Measurements from ENCODE around the gene UVRAG.
"Not testable (repeated sequence)": the region's sequence is repeated elsewhere in the genome, so short reads cannot be mapped to it uniquely, and the experiment has no call there.

The UVRAG gene

GRCh38 chr11:75944515-75944914 lies 129.5 kb downstream of the UVRAG start:
- no peaks in the 10 kb centered on the region for H3K27me3 Mint-ChIP-seq
- H3K9me3 Mint-ChIP-seq, result no peaks in the 10 kb centered on the region
- no peak overlapping the region for H3K4me3 Mint-ChIP-seq
- H3K4me1 Mint-ChIP-seq (ENCODE audit: low read depth), result peaks cover 24% of the 10 kb centered on the region
- H3K36me3 Mint-ChIP-seq (ENCODE audit: low read depth), result no peaks in the 10 kb centered on the region
- H3K27ac Mint-ChIP-seq, result no peak overlapping the region

GRCh38 chr11:75945446-75945845 lies 130.4 kb downstream of the UVRAG start:
- peaks cover 24% of the 10 kb centered on the region for H3K4me1 Mint-ChIP-seq (ENCODE audit: low read depth)
- no peaks in the 10 kb centered on the region for H3K36me3 Mint-ChIP-seq (ENCODE audit: low read depth)
- no peaks in the 10 kb centered on the region for H3K9me3 Mint-ChIP-seq
- H3K27me3 Mint-ChIP-seq, result no peaks in the 10 kb centered on the region
- no peak overlapping the region for H3K4me3 Mint-ChIP-seq
- H3K27ac Mint-ChIP-seq, result no peak overlapping the region

GRCh38 chr11:75945947-75946346 lies 130.9 kb downstream of the UVRAG start:
- Mint-ChIP-seq H3K27me3 (no peaks in the 10 kb centered on the region), H3K27ac (no peak overlapping the region), H3K36me3 (ENCODE audit: low read depth) (no peaks in the 10 kb centered on the region), H3K4me1 (ENCODE audit: low read depth) (peaks cover 24% of the 10 kb centered on the region), H3K4me3 (no peak overlapping the region), H3K9me3 (no peaks in the 10 kb centered on the region)

GRCh38 chr11:75946531-75947530 lies 131.8 kb downstream of the UVRAG start:
- H3K4me3 Mint-ChIP-seq, result no peak overlapping the region
- H3K27me3 Mint-ChIP-seq, result no peaks in the 10 kb centered on the region
- H3K27ac Mint-ChIP-seq, result peak overlapping the region; percentile 5
- H3K9me3 Mint-ChIP-seq, result no peaks in the 10 kb centered on the region
- H3K4me1 Mint-ChIP-seq (ENCODE audit: low read depth), result peaks cover 24% of the 10 kb centered on the region
- no peaks in the 10 kb centered on the region for H3K36me3 Mint-ChIP-seq (ENCODE audit: low read depth)

GRCh38 chr11:75949023-75949672 lies 134.1 kb downstream of the UVRAG start:
- Mint-ChIP-seq H3K27ac (no peak overlapping the region), H3K4me1 (ENCODE audit: low read depth) (peaks cover 24% of the 10 kb centered on the region), H3K9me3 (no peaks in the 10 kb centered on the region), H3K27me3 (no peaks in the 10 kb centered on the region), H3K36me3 (ENCODE audit: low read depth) (no peaks in the 10 kb centered on the region), H3K4me3 (no peak overlapping the region)

GRCh38 chr11:75950141-75950540 lies 135.1 kb downstream of the UVRAG start:
- Mint-ChIP-seq H3K27me3 (no peaks in the 10 kb centered on the region), H3K9me3 (no peaks in the 10 kb centered on the region), H3K4me1 (ENCODE audit: low read depth) (peaks cover 19% of the 10 kb centered on the region), H3K36me3 (ENCODE audit: low read depth) (no peaks in the 10 kb centered on the region), H3K27ac (no peak overlapping the region), H3K4me3 (no peak overlapping the region)

GRCh38 chr11:75954039-75954438 lies 139.0 kb downstream of the UVRAG start:
- H3K4me1 Mint-ChIP-seq (ENCODE audit: low read depth), result peaks cover 3% of the 10 kb centered on the region
- no peaks in the 10 kb centered on the region for H3K9me3 Mint-ChIP-seq
- peaks cover 18% of the 10 kb centered on the region for H3K36me3 Mint-ChIP-seq (ENCODE audit: low read depth)
- H3K27ac Mint-ChIP-seq, result no peak overlapping the region
- no peak overlapping the region for H3K4me3 Mint-ChIP-seq
- H3K27me3 Mint-ChIP-seq, result no peaks in the 10 kb centered on the region

- Mint-ChIP-seq H3K27me3 (no peaks in the 10 kb centered on the region), H3K4me3 (no peak overlapping the region), H3K9me3 (no peaks in the 10 kb centered on the region), H3K4me1 (ENCODE audit: low read depth) (peaks cover 6% of the 10 kb centered on the region), H3K36me3 (ENCODE audit: low read depth) (peaks cover 18% of the 10 kb centered on the region), H3K27ac (no peak overlapping the region)
These were observed 140.4 kb downstream of the UVRAG start for GRCh38 chr11:75955443-75955842.

GRCh38 chr11:75959540-75959939 lies 144.5 kb downstream of the UVRAG start:
- no peaks in the 10 kb centered on the region for H3K27me3 Mint-ChIP-seq
- H3K27ac Mint-ChIP-seq, result no peak overlapping the region
- peaks cover 42% of the 10 kb centered on the region for H3K36me3 Mint-ChIP-seq (ENCODE audit: low read depth)
- peaks cover 6% of the 10 kb centered on the region for H3K4me1 Mint-ChIP-seq (ENCODE audit: low read depth)
- no peak overlapping the region for H3K4me3 Mint-ChIP-seq
- no peaks in the 10 kb centered on the region for H3K9me3 Mint-ChIP-seq

GRCh38 chr11:75964071-75964470 lies 149.1 kb downstream of the UVRAG start:
- Mint-ChIP-seq H3K27ac (no peak overlapping the region), H3K27me3 (no peaks in the 10 kb centered on the region), H3K36me3 (ENCODE audit: low read depth) (peaks cover 30% of the 10 kb centered on the region), H3K4me3 (no peak overlapping the region), H3K4me1 (ENCODE audit: low read depth) (peaks cover 11% of the 10 kb centered on the region), H3K9me3 (no peaks in the 10 kb centered on the region)

- peaks cover 8% of the 10 kb centered on the region for H3K4me1 Mint-ChIP-seq (ENCODE audit: low read depth)
- peaks cover 39% of the 10 kb centered on the region for H3K36me3 Mint-ChIP-seq (ENCODE audit: low read depth)
- no peaks in the 10 kb centered on the region for H3K27me3 Mint-ChIP-seq
- H3K9me3 Mint-ChIP-seq, result no peaks in the 10 kb centered on the region
- H3K27ac Mint-ChIP-seq, result no peak overlapping the region
- no peak overlapping the region for H3K4me3 Mint-ChIP-seq
These were observed 151.7 kb downstream of the UVRAG start for GRCh38 chr11:75966537-75967287.

GRCh38 chr11:75968021-75968625 lies 153.1 kb downstream of the UVRAG start:
- Mint-ChIP-seq H3K4me1 (ENCODE audit: low read depth) (peaks cover 8% of the 10 kb centered on the region), H3K27me3 (no peaks in the 10 kb centered on the region), H3K36me3 (ENCODE audit: low read depth) (peaks cover 48% of the 10 kb centered on the region), H3K27ac (no peak overlapping the region), H3K9me3 (peaks cover 10% of the 10 kb centered on the region), H3K4me3 (no peak overlapping the region)

GRCh38 chr11:75969626-75970308 lies 154.8 kb downstream of the UVRAG start:
- H3K27me3 Mint-ChIP-seq, result no peaks in the 10 kb centered on the region
- peaks cover 43% of the 10 kb centered on the region for H3K36me3 Mint-ChIP-seq (ENCODE audit: low read depth)
- H3K9me3 Mint-ChIP-seq, result peaks cover 13% of the 10 kb centered on the region
- peaks cover 8% of the 10 kb centered on the region for H3K4me1 Mint-ChIP-seq (ENCODE audit: low read depth)
- H3K4me3 Mint-ChIP-seq, result no peak overlapping the region
- no peak overlapping the region for H3K27ac Mint-ChIP-seq

GRCh38 chr11:75973710-75974109 lies 158.7 kb downstream of the UVRAG start:
- not testable (repeated sequence) for H3K27ac Mint-ChIP-seq; H3K27me3 Mint-ChIP-seq; H3K4me3 Mint-ChIP-seq; H3K4me1 Mint-ChIP-seq (ENCODE audit: low read depth)
- H3K9me3 Mint-ChIP-seq, result peaks cover 13% of the 10 kb centered on the region
- peaks cover 41% of the 10 kb centered on the region for H3K36me3 Mint-ChIP-seq (ENCODE audit: low read depth)
